HG03432 (cell line): ENCODE data around the gene USP47.

Experiments used
- ATAC-seq: cut with Tn5 transposase; IDR thresholded peaks from one replicate; pipeline ENCODE4 v1.9.1; 2021; ENCODE audit warnings: mild to moderate bottlenecking, moderate library complexity; ENCODE audit not compliant: unreplicated experiment

Gene USP47

DNA sequence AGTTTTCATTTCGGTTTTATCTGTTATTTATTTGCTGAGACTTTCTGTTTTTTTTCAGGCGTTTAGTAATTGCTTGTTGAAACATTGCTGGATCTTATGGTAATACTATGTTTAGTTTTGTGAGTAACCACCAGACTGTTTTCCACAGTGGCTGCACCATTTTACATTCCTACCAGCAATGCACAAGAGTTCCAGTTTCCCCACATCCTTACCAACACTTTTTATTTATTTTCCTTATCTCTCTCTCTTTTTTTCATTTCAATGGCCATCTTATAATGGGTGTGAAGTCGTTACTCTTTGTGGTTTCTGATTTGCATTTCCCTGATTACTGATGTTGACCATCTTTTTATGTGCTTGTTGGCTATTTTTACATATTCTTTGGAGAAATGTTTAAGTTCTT, 23.7 kb downstream of the USP47 start:
- no peak for ATAC-seq

DNA sequence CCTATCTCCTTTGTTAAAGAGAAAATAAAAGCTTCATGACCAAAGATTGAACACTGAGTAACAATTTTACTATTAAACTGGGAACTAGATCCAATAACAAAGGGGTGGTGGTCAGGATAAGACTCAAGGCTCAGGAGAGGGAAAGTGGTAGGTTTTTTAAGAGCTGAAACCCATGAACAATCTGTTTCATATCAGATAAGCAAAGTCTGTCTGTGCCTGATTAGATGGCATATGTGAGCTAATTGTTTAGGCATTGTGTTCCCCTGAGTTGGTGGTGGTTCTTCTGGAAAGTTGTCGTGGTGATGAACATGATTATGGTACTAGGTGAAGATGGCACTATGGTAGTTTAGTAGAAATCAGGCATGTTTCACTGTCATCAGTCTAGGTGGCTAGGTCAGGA, 24.4 kb downstream of the USP47 start:
- no peak for ATAC-seq

DNA sequence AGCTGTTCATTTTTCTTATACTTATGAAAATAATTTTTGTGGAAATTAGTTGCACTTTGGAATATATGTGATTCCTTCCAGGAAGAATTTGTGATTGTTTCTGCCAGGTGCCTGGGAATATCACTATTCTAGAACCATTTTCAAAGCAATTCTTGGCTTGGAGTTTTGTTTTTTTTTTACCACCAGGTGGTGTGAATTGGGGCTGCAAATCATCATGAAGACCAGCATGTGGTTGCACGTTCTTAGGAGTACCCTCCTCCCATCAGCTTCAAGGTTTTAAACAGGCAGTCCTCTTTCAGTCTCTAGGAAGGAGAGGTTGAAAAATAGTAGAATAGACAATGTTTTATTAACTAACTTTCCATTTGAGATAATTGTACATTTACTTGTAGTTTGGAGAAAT, 25.9 kb downstream of the USP47 start:
- ATAC-seq, result no peak

DNA sequence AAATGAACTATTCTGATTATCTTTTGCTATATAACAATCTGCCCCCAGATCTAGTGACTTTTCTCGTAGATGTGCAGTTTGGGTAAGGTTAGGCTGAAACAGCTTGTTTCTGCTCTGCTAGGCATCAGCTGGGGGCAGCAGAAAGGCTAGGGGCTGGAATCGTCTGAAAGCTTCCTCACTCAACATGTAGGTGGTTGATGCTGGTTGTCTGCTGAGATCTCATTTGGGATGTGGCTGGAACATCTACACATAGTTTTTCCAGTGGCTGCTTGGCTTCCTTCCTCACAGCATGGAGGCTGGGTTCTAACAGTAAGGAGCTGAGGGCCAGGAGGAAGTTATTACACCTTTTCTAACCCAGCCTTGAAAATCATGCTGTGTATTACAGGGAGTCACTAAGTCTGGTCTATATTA, 30.2 kb downstream of the USP47 start:
- ATAC-seq, result no peak

DNA sequence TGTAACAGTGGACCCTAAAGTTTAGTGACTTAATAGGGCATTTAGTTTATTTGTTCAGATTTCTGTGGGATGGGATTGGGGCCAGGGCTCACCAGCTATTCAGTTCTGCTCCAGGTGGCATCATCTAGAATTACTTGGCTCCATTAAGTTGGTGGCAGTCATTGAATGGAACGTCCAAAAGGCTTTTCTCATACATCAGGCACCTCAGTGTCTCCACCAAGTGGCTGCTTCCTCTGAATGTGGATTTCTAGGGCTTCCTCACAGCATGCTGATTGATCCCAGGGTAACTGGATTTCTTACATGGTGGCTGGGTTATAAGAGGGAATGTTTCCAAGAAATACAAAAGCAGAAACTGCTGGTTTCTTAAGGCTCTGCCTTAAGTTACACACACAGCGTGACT, 34.7 kb downstream of the USP47 start:
- no peak for ATAC-seq

DNA sequence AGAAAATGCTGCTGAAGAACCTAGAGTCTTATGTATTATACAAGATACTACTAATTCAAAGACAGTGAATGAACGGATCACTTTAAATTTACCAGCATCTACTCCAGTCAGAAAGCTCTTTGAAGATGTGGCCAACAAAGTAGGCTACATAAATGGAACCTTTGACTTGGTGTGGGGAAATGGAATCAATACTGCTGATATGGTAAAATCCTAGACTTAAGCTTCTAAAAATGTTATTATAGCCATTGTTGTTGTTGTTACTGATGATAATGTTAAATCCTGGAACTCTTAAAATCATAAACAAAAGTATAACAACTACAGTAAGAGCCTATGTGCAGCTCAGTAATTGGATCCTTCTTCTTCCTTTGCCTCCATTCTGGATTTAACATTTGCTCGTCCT, 38.4 kb downstream of the USP47 start:
- ATAC-seq, result no peak

DNA sequence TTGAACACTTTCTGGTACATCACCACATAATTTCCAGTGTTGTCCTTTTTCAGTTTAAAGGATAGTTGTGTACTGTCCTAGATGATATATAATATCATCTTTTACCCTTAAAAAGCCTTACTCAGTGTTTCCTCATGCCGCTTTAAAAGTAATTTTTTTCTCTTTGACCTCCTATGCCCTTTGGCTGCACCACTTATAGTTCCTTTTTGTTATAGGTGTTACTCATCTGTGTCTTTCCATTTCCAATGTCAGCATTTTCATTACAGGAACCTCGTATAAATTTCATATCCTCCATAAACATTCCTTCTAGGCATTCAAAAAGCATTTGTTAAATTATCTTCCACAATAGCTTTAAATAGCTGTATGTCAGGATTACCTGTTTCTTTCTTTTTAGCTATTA, 40.8 kb downstream of the USP47 start:
- ATAC-seq, result no peak

DNA sequence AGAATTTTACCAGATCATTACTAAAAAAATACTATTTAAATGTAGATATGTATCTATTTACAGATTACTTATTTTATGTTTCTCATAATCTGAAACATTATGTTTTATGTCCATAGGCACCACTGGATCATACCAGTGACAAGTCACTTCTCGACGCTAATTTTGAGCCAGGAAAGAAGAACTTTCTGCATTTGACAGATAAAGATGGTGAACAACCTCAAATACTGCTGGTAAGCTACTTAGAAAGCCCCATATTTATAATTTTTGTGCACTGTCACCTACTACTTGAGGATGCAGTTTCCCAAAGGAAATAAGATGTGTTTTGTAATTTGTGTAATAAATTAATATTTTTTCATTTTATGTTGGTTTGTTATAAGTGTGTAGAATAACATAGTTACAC, 42.6 kb downstream of the USP47 start:
- no peak for ATAC-seq

DNA sequence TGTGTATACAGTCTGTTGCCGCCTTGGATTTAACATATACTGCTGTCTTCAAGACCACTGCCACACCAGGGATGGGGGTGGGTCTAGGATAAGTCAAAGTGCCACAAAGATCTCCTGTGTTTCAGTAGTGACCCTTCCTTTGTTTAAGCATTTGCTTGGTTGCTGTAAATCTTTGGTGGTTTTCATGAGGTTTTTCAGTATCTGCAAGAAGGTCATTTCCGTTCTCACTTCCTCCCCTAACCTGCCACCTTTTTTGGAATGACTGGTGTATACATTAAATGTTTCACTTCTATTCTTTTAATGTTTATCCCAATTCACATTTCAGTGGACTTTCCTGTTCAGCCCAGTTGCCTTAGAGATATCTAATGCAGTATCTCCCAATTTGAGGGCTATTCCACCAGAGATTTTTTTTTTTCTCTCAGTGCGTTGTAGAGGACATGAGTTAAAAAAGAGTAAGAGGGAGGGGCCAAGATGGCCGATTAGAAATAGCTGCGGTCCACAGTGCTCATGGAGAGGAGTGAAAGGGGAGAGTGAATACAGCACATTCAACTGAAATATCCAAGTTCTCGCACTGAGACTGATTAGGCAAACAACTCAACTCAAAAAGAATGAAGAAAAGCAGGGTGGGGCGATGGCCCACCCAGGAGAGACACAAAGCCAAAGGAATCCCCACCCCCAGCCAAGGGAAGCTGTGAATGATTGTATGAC, 43.2 kb downstream of the USP47 start:
- peak; percentile 88 for ATAC-seq

DNA sequence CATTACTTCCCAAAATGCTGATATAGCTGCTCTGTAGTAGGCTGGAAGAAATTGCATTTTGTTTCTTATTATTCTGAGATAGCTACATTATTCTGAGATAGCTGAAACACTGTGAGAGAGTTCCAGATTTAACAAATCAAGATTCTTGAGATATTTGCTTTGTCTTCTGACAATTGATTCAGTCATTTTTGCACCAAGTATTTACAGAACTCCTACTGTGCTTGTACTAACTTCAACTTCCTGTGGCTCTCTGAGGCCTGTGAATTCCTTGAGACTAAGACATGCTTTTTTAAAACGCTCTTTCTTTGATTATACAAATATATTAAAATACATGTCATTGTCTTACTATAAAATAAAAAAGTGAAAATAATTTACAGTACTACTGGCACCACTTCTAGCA, 52.7 kb downstream of the USP47 start:
- ATAC-seq, result no peak

DNA sequence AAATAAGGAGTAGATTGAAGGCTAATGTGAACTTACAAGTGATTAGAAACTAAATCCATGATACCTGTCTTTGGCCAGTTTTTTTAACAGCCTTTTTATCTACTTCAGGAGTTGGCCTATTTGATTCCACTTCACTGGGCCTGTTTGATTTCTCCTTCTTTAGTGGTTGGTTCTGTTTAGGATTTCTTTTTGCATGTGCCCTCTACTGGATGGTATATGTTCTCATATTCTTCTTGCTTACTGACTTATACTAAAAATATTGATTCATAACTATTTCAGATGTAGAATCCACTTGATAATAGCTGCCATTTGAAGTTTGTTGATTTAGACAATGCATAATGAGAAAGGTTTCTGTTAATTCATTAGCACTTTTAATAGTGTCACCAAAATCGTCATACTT, 53.9 kb downstream of the USP47 start:
- no peak for ATAC-seq

DNA sequence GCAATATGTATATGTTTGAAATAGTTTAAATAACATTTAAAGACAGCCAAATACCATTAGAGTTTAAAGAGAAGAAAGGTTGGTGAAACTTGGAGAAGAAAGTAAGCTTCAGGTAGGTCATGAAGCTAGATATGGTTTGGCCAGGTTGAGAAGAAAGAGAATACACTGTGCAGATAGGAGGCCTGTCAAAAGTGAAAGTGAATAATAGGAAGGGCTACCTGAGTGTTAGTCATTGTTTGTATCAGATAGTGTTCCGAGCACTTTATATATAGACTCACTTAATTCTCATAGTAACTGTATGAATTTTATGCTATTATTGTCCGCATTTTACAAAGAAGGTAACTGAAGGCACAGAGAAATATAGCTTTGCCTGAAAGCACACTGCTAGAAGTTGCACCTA, 56.9 kb downstream of the USP47 start:
- ATAC-seq, result no peak

DNA sequence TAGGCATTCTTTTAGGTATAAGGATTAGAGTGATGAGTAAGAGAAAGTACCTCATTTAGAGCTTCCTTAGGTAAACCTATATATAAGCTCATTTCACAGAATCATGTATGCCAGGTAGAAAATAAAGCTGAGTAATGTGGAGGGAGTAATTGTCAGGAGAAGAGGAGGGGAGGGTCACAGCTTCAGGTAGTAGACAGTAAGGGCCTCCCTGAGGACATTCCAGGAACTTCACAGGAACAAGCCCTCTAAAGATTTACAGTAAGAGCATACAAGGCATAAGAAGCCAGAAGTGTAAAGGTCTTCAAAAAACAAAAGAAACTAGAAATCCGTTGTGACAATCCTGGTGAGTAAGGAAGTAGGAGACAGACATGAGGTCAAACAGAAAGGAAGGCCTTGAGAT, 57.6 kb downstream of the USP47 start:
- ATAC-seq, result no peak

DNA sequence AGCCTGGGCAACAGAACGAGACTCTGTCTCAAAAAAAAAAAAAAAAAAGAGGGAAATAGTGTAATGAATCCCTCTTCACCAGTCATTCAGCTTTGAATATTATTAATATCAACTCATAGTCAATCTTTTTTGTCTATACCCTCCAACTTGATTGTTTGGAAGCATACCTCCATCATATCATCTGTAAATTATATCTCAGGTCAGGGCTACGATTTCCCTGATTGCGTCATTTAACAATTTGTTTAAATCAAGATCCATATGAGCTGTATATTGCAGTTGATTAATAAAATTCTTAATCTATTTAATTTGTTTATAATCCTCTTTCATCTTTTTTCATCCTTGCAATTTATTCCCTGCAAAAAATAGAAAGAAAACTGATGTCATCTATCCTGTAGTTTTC, 60.2 kb downstream of the USP47 start:
- ATAC-seq, result no peak

DNA sequence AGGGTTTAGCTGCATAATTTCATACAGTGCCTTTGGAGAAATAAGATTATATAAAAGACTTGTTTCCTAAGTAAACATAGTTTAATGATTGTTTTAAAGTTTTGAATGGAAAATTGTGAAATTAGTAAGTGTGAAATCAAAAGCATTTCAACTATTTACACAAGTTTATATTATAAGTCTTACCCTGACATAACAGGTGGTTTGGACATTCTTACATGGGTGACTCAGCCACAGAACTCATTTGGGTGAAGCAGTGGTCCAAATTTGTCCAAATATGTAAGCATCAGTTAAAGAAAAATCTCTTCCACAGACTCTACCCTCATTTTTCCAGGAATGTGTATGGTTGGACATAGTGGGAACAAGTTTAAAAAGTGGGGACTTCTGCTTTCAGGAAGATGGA, 68.0 kb downstream of the USP47 start:
- no peak for ATAC-seq

DNA sequence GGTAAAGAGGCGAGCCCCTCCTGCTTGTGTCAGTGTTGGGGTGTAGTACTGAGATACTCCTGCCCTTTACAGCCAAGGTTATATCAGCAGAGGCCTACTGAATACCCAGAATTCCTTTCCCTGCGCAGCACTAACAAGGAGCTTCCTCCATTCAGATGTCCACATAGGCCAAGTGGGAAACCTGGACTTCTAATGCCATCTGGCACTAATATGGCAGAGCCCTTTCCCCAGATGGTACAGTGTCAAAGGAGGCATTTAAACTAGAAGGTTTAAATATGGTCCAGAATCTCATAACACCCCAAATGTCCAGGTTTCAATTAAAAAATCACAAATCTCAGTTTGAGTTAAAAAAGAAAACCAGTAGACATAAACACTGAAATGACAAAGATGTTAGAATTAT, 68.8 kb downstream of the USP47 start:
- no peak for ATAC-seq

DNA sequence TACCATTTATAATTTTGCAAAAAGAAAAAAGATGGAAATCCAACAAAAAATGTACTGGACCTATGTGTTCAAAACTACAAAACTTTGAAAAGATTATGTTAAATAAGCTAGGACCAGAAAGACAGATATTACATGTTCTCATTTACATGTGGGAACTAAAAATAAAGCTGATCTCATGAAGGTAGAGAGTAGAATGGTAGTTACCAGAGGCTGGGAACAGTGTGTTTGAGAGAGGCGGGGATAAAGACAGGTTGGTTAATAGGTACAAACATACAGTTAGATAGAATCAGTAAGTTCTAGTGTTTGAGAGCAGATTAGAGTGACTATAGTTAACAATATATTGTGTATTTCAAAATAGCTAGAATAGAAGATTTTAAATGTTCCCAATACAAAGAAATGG, 71.6 kb downstream of the USP47 start:
- no peak for ATAC-seq

DNA sequence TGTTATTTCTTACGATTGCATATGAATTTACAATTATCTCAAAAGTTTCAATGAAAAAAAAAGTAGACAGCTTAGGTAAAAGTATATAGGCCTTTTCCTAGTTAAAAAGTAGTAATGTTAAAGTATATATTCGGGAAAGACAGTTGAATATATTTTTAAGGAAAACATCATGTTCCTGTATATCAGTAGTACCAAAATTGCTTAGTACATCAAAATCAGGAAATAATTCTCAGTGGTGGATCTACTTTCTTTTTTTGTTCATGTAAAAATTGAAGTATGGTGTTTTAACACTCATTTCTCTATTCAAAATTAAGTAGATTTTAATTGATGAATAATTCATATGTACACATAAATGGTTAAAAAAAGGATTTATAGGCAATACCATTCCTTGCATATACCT, 73.9 kb downstream of the USP47 start:
- ATAC-seq, result no peak

DNA sequence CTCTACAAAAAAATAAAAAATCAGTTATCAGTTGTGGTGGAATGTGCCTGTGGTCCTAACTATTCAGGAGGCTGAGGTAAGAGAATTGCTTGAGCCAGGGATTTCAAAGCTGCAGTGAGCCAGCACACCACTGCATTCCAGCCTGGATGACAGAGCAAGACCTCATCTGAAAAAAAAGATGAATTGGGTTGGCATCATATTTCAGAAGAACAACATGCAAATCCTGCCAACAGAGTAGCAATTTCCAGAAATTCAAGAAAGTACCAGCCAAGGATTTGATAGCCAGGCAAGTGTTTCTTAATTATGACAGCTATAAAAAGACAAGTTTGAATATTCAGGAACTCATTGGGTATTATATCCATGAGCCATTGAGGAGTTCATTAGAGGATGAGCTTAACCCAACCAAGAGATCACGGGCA, 75.2 kb downstream of the USP47 start:
- ATAC-seq, result no peak

DNA sequence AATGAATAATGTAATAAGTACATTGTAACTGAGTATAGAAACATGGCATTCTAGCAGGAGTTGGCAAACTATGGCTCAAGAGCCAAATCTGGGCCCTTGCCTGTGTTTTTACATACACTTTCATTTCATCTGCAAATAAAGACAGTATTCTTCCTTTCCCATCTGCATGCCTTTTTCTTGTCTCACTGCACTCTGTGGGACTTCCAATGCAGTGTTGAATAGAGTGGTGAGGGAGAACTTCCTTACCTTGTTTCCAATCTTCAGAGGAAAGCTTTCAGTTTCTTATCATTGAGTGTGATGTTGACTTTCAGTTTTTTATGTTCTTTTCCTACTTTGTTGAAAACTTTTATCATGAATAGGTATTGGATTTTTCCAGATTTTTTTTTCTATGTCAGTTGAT, 82.1 kb downstream of the USP47 start:
- no peak for ATAC-seq

DNA sequence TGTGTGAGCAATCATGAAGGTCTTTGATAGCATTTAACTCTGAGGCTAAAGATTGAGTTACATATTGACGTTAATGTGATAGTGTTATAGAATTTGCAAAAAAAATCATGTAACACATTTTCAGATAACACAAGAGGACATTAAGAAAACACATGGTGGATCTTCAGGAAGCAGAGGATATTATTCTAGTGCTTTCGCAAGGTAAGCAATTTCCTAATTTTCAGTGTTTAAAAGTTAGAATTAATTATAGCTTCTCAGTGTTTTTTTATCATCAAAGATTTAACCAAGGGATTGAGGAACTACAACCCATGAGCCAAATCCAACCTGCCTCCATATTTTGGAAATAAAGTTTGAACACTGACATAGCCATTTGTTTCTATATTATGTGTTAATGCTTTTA, 88.1 kb downstream of the USP47 start:
- ATAC-seq, result no peak

DNA sequence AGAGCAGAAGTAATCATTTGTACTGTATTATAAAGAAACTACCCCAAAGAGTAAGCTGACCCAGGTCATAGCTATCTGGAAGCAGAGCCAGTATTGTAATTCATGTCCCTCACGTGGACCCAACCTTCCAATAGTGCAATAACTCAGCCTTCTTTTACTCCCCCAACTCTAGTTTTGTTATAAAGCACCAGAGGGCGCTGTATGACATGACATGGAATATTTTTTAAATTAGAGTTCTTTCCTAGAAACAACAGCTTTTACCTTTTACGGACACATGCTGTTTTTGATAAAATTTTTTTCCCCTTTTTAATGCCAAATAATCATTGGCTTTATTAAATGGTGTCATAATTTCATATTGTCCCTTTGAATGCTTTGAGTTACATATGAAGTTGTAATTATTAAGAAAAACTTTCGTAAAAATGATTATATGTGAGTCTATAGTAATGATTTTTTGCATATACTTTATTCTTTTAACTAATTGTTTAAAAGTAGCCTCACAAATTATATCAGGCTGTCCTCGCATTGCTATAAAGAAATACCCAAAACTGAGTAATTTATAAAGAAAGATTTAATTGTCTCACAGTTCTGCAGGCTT, 89.8 kb downstream of the USP47 start:
- no peak for ATAC-seq

DNA sequence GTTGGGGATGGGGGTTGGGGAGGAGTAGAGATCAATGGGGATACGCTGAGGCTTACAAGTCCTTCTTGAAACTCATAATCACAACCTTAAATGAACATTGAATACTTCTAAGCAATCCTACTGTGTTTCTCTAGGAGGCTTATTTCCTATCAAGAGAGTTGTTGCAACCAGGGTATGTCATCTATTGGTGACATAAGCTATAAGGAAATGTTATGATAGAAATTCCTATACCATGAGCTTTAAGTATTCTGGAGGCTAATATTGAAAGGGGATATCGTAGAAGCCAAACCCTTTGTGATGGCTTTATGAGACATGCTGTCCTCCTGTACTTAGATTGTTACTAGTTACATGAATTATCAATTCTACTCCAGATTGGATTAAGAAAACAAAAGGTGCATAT, 93.8 kb downstream of the USP47 start:
- no peak for ATAC-seq
